HG03196 (cell line): ENCODE measurements around the gene DMKN.

Source experiments
- ATAC-seq: cut with Tn5 transposase; IDR thresholded peaks from one replicate; pipeline ENCODE4 v1.9.1; 2021; ENCODE audit not compliant: unreplicated experiment

The DMKN gene

DNA sequence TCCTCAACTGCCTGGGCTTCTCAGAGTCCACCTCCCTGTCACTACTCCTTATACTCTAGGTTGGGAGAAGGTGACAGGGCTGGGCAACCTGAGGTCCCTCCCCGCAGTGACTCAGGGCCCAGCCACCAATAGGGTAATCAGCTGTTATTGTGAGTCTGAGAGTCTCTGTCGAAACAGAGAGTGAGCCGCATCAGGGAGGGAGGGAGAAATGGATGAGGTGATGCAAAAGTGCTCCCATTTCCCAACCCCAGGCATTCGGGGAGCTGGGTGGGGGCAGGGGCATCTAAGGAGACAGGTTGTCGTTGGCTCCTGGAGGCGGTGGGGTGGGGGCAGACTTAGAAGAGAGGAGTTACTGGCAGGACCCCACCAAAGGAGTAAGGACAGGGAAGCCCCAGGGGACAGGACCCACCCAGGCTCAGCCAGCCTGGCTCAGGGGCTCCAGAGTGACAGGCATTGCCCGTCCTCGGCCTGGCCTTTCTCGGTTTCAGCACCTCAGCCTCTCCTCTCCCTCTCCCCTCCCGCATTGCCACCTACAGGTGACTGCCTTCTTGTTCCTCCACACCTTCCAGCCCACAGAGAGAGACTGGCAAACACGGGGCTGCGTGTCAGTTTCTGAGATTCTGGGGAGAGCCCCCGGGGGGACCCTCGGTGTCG lies at the start of gene DMKN:
TSS of gene DMKN (minus strand) at position 22 of the 654 bp plus-strand sequence. CDS start 174 bp downstream, outside the sequence.
- no peak for ATAC-seq

DNA sequence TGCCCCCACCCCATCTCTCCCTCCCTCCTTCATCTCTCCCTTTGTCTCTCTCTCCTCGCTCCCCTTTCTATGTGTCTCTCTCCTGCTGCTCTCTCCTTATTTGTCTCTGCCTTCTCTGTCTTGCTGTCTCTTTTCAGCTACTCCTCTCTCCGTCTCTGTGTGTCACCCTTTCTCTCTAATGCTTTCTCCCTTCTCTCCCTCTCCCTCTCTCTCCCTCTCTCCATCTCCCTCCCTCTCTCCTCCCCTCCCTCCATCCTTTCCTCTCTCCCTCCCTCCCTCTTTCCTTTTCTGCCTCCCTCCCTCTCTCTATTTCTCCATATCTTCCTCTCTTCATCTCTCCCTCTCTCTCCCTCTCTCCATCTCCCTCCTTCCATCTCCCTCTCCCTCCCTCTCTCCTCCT lies 49.3 kb upstream of the DMKN start:
- no peak for ATAC-seq

GRCh38 chr19:35562336-35562735 lies 48.9 kb upstream of the DMKN start:
- no peak for ATAC-seq

DNA sequence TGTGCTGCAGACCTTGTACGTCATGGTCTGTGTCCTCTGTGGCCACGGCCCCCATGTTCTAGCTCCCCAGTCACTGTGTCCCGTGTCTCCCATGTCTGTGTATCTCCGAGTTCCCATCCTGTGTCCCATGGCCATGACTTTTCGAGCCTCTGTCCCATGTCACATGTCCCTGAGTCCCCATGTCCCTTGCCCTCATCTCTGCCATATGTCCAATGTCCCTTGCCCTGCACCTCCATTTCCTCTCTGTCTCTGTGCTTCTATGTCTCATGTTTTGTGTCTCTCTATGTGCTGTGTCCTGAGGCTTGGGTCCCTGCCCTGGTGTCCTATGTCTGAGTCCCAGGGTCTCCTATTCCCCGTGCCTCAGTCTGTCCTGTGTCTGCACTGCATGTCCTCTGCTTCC lies 48.0 kb upstream of the DMKN start:
- ATAC-seq: no peak

- no peak for ATAC-seq
Measured at GRCh38 chr19:35560677-35561076, 47.2 kb upstream of the DMKN start.

DNA sequence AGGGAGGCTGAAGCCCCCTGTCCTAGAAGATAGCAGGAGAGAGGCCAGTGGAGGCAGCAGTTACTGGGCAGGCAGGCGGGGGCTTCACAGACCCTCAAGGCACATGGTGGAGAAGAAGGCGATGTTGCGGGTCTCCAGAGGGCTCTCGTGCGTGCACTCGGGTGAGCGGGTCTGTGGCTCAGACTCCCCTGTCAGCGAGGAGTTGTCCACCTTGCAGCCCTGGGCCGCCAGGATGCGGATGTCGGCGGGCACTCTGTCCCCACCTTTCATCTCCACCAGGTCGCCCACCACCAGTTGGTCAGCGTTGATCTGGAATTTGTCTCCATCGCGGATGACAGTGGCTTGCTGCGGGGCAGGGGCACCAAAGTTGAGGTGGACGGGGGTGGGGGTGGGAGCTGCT lies 46.8 kb upstream of the DMKN start:
- ATAC-seq: no peak

DNA sequence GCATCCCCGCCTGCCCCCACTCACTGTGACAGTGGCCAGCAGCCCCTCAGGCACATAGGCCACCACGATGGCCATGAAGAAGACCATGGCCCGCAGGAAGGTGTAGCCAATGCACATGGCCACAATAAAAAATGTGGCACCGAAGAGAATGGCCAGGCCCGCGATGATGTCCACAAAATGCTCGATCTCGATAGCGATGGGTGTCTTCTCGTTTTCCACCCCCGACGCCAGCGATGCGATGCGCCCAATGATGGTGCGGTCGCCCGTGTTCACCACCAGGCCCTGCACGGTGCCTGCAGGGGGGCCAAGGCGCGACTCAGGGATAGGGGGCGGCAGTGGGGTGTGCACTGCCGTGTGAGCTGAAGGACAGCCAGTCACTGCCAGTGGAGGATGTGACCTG lies 46.3 kb upstream of the DMKN start:
- no peak for ATAC-seq

- ATAC-seq: no peak
Measured at GRCh38 chr19:35559281-35559659, 45.8 kb upstream of the DMKN start.

DNA sequence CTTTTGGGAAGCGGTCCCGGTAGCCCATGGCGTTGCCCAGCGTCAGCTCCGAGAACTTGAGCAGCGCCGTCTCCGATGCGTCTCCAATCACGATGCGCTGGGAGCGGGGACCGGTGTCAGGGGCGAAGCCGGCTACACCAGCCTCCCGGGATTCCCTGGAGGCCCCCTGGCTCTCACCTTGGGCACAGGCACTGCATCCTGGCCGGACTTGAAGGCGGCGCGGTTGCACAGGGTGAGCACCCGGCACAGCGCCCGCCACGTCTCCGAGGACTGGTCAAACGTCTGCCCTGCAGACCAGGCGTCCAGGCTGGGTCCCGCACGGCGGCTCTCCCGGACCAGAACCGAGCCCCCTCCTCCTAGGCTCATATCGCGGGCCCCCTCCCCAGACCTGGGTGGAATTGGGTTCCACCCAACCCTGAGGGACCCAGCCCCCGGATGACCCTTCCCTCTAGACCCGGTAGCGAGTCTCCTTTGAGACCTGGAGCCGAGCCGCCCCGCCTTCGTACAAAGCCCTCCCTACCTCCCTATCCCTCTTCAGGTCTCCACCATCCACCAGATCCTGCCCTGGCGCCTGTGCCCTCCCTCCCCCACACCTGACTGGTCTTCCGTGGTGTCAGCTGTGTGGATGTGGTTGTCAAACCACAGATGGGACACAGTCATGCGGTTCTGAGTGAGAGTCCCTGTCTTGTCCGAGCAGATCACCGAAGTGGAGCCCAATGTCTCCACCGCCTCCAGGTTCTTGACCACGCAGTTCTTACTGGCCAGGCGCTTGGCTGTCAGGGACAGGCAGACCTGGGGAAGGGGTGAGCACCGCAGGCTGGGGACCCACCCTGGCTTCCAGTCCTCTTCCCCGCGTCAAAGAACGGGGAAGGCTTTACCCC lies 45.2 kb upstream of the DMKN start:
- ATAC-seq: no peak

DNA sequence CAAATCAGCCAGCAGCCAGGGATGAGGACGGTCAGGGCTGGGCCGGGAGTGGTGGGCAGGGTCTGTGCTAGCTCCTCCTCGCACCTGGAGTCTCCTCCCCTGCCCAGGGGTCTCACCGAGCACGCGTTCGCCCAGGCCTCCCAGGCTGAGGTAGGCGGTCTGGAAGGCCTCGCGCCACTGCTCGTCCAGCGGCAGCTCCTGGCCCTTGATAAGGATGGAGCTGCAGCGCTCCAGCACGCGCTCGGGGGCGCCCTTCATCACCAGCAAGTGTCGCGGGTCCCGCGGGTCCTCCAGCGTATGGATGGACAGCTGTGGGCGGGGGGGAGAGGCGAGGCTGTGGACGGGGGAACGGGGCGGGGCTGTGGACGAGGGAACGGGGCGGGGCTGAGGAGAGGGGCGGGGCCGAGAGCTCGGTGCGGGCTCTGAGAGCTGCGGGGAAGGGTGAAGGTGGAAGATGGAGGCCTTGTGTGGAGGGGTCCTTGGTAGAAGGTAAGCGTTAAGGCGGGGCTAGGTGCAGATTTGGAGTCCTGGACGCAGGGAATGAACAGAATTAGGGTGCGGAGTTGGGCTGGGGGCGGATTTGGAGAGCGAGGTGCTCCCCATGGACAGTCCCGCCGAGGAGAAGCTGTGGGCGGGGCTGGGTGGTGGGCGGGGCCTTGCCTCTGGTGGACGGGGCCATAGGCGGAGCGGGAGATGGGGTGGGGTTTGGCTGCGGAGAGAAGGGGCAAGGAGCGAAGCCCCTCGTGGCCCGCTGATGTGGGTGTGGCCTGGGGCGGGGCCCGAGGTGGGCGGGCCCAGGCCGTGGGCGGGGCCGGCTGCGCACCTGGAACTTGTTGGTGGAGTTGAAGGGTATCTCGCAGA lies 44.3 kb upstream of the DMKN start:
- ATAC-seq: no peak

- ATAC-seq: no peak
Measured at GRCh38 chr19:35556846-35557538, 43.5 kb upstream of the DMKN start.

GRCh38 chr19:35556025-35556590 lies 42.7 kb upstream of the DMKN start:
- ATAC-seq: no peak

- no peak for ATAC-seq
Measured at GRCh38 chr19:35555301-35556005, 42.0 kb upstream of the DMKN start.

- no peak for ATAC-seq
Measured at GRCh38 chr19:35554076-35554475, 40.6 kb upstream of the DMKN start.

DNA sequence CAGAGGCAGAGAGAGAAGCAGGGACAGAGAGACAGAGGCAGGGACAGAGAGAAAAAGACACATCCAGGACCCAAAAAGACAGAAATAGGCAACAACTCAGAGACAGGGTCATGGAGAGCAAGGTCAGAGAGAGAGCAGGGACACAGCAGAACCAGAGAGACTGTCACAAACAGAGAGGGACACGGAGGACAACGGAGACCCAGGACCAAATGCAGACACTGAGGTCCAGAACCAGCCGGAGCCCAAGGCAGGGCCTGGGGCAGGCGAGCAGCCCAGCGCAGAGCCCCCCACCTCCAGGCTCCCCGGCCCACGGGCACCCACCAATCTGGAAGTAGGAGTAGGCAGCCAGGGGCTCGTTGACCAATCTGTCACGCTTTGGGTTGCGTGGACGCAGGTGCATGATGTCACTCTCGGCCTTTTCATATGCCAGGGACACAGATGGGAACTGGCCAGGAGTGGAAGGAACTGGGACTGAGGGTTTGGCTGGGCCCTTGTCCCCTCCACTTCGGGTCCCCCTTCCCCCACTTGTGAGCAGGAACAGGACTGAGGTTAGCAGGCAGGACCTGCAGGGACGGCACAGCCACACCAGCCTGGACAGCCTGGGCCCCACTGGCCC lies 40.0 kb upstream of the DMKN start:
- ATAC-seq: no peak

- ATAC-seq: no peak
Measured at GRCh38 chr19:35552534-35553384, 39.3 kb upstream of the DMKN start.

DNA sequence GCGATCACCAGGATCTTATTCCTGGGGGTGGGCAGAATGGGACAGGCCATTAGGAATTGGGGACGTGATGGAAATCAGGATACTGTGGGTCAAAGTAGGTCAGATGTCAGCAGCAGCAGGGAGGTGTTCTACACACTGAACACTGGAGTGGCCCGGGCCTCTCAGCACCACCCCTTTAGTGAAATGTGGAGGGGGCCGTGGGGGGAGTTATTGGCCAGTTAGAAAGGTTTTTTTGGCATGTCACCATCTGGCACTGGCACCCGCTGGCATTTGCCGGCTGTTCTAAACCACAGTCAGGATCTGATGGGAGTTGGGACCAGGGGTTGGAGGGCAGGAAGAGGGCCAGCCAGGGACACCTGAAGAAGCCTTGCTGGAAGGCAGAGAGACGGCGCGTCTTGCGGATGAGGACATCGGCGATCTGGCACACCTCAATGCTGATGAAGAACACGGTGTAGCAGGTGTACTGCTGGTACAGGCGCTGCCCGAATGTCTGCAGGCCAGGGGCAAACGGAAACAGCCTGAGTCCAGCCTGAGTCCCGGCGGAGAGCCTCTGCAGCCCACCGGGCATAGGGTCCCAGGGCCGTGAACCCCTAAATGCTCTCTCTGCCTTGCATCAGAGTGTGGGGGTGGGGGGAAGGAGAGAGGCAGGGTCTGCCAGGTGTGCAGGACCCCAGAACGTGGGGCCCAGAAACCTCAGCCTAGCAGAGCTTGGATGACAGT lies 37.8 kb upstream of the DMKN start:
- ATAC-seq: no peak
